ENCODE results near the gene ASPRV1.

- TF ChIP-seq MAX (CRISPR knock-in tag; IDR thresholded peaks at IDR 0.05) (no peak), USF2 (CRISPR knock-in tag; IDR thresholded peaks at IDR 0.05) (no peak), CTCF (IDR thresholded peaks at IDR 0.05) (no peak), PREB (CRISPR knock-in tag; IDR thresholded peaks at IDR 0.05; ENCODE audit: borderline replicate concordance) (no peak), E2F4 (CRISPR knock-in tag; IDR thresholded peaks at IDR 0.05; ENCODE audit: borderline replicate concordance, low read depth) (no peak), MLX (CRISPR knock-in tag; IDR thresholded peaks at IDR 0.05) (no peak), MYBL2 (CRISPR knock-in tag; IDR thresholded peaks at IDR 0.05) (no peak), ATF2 (CRISPR knock-in tag; IDR thresholded peaks at IDR 0.05; ENCODE audit: borderline replicate concordance, low read depth) (no peak), ZNF263 (CRISPR knock-in tag; IDR thresholded peaks at IDR 0.05; ENCODE audit: low read depth) (no peak), FOXP4 (CRISPR knock-in tag; IDR thresholded peaks at IDR 0.05) (no peak)
These were observed 12.3 kb downstream of the ASPRV1 start for GRCh38 chr2:69948963-69949645.
